K562 (cell line): ENCODE results near the gene LUZP4. TPM values are rescaled to one million over a fixed set of nuclear protein-coding genes. Genes with fewer than 3 reads are reported as not detected.

Experiments used
- ATAC-seq: fragments of 200-7000 bp; cut with Tn5 transposase; 3 replicates; pipeline ENCODE4 v1.9.1; 2020; ENCODE audit warnings: moderate library complexity
- BruUV-seq: library from RNA; stranded (reverse); fragments of 400-500 nt; replicated peaks from 2 replicates; lab custom pipeline; 2021; lab: Mats Ljungman, UMichigan
- CTCF ChIA-PET: fragments of 300-600 bp; formaldehyde crosslinking; extraction: SDS; loops from one replicate; lab custom pipeline; 2021; ENCODE audit warnings: low intra/inter-chr PET ratio; lab: Yijun Ruan, JAX
- POLR2A ChIA-PET: fragments of 300-600, 350-650 bp; sonication (Branson Sonifier 250); formaldehyde crosslinking; extraction: SDS; loops from one replicate; lab custom pipeline; 2021; ENCODE audit warnings: antibody characterized with exemption, inconsistent platforms; lab: Yijun Ruan, JAX
- DNase-seq, 4 experiments: peaks; one replicate each; pipeline versions ENCODE4 v3.0.0 to v3.0.0-alpha.2; 2011 to 2018; ENCODE audit warnings: low spot score in 3 of 4, mixed read lengths in 3 of 4; ENCODE audit errors: extremely low read depth in 1 of 4
- FAIRE-seq: peaks from 2 replicates; lab custom pipeline; 2011; peaks lifted over from hg19 to GRCh38; lab: Jason Lieb, UNC
- H2AFZ ChIP-seq: 2 replicates; pipeline ENCODE4 v1.6.0; 2011; ENCODE audit warnings: low read depth, low read length, control low read depth, inconsistent platforms
- H3K27ac ChIP-seq: fragments of 200-600 bp; 3 replicates; pipeline ENCODE4 v1.8.0; 2011; ENCODE audit warnings: low read depth, mild to moderate bottlenecking, control low read depth, inconsistent platforms, low read length, moderate library complexity, mixed read lengths; ENCODE audit errors: extremely low read depth
- H3K27me3 ChIP-seq, 2 experiments: fragments of 300-600 bp in 1 of 2; 2 replicates in 1 of 2; 3 replicates in 1 of 2; pipeline versions ENCODE4 v1.6.0 to v1.8.0; 2011; ENCODE audit warnings: inconsistent platforms in 2 of 2, low read length in 2 of 2, mild to moderate bottlenecking in 1 of 2, mixed read lengths in 1 of 2, moderate library complexity in 1 of 2; ENCODE audit not compliant: control insufficient read depth in 2 of 2, insufficient read depth in 2 of 2
- H3K36me3 ChIP-seq: fragments of 300-600 bp; 3 replicates; pipeline ENCODE4 v1.8.0; 2011; ENCODE audit warnings: mild to moderate bottlenecking, low read length, inconsistent platforms; ENCODE audit not compliant: control insufficient read depth, insufficient read depth
- H3K4me1 ChIP-seq, 2 experiments: fragments of 200-600 bp in 1 of 2; replicated peaks in 1 of 2; 2 replicates in 1 of 2; 3 replicates in 1 of 2; pipeline versions ENCODE4 v1.5.1 to v1.8.0; 2011; ENCODE audit warnings: inconsistent platforms in 2 of 2, low read length in 2 of 2, mild to moderate bottlenecking in 1 of 2, mixed read lengths in 1 of 2, moderate library complexity in 1 of 2; ENCODE audit not compliant: control insufficient read depth in 2 of 2, insufficient read depth in 2 of 2
- H3K4me2 ChIP-seq: 2 replicates; pipeline ENCODE4 v1.6.1; 2011; ENCODE audit warnings: low read length, control low read depth, inconsistent platforms, mixed read lengths; ENCODE audit not compliant: insufficient read depth
- H3K4me3 ChIP-seq: fragments of 200-600 bp; sonication (generic), shearing (Covaris generic); 2 replicates; pipeline ENCODE4 v1.5.1; 2016; ENCODE audit warnings: control low read depth, inconsistent platforms
- H3K79me2 ChIP-seq: fragments of 200-600 bp; 3 replicates; pipeline ENCODE4 v1.8.0; 2011; ENCODE audit warnings: low read length, inconsistent platforms; ENCODE audit not compliant: control insufficient read depth, insufficient read depth
- H3K9ac ChIP-seq, 2 experiments: 2 replicates each; pipeline versions ENCODE4 v1.6.0 to v1.6.1; 2011; ENCODE audit warnings: low read depth in 2 of 2, low read length in 2 of 2, control low read depth in 1 of 2, inconsistent platforms in 1 of 2, mild to moderate bottlenecking in 1 of 2, mixed read lengths in 1 of 2; ENCODE audit not compliant: insufficient read depth in 1 of 2
- H3K9me1 ChIP-seq: one replicate; pipeline ENCODE4 v1.6.0; 2011; ENCODE audit warnings: inconsistent platforms, mild to moderate bottlenecking, low read length, moderate library complexity; ENCODE audit not compliant: control insufficient read depth, insufficient read depth
- H3K9me3 ChIP-seq: replicated peaks from 2 replicates; pipeline ENCODE4 v1.5.1; 2011; ENCODE audit warnings: low read depth, low read length, inconsistent platforms; ENCODE audit not compliant: control insufficient read depth, insufficient read depth
- H4K20me1 ChIP-seq: replicated peaks from 2 replicates; pipeline ENCODE4 v1.6.1; 2011; ENCODE audit warnings: low read length, inconsistent platforms, mixed read lengths; ENCODE audit not compliant: control insufficient read depth, insufficient read depth
- CHD2 ChIP-seq: IDR thresholded peaks from 2 replicates; pipeline ENCODE4 v1.6.1; 2011; ENCODE audit warnings: low read depth, low read length
- E2F1 ChIP-seq: sonication (generic); formaldehyde crosslinking; IDR thresholded peaks from 2 replicates; pipeline ENCODE4 v1.8.1; 2023; ENCODE audit warnings: mild to moderate bottlenecking, missing genetic modification reagents, moderate library complexity
- E4F1 ChIP-seq: fragments of 250-450 bp; sonication (Bioruptor Pico); IDR thresholded peaks from 2 replicates; pipeline ENCODE4 v1.5.0; 2021; ENCODE audit warnings: mild to moderate bottlenecking, borderline replicate concordance
- HCFC1 ChIP-seq: IDR thresholded peaks from 2 replicates; pipeline ENCODE4 v1.6.1; 2012; ENCODE audit warnings: low read depth, low read length, improper control_type of control experiment
- HSF4 ChIP-seq: fragments of 250-450 bp; sonication (Bioruptor Pico); IDR thresholded peaks from 2 replicates; pipeline ENCODE4 v2.1.2; 2022; ENCODE audit warnings: mild to moderate bottlenecking, moderate library complexity, borderline replicate concordance
- KLF1 ChIP-seq: fragments of 450-650 bp; IDR thresholded peaks from 2 replicates; pipeline ENCODE4 v1.6.1; 2016; ENCODE audit warnings: missing genetic modification characterization, missing compliant biosample characterization
- MNT ChIP-seq, 2 experiments: fragments of 450-650 bp; conservative IDR thresholded peaks; 2 replicates each; pipeline ENCODE4 v1.6.1; 2017; ENCODE audit warnings: mild to moderate bottlenecking in 2 of 2, moderate library complexity in 2 of 2
- PHB ChIP-seq: fragments of 250-450 bp; sonication (Bioruptor Pico); IDR thresholded peaks from 2 replicates; pipeline ENCODE4 v1.5.0; 2021
- POLR2A ChIP-seq: fragments of 450-650 bp; conservative IDR thresholded peaks from 2 replicates; pipeline ENCODE4 v1.6.1; 2016
- ZNF197 ChIP-seq: fragments of 200-800 bp; sonication (Bioruptor generic); IDR thresholded peaks from 2 replicates; pipeline ENCODE4 v1.6.1; 2016; ENCODE audit warnings: low read depth, missing genetic modification characterization, missing compliant biosample characterization
- ZNF408 ChIP-seq: fragments of 250-450 bp; sonication (Bioruptor Pico); IDR thresholded peaks from 2 replicates; pipeline ENCODE4 v1.4.0; 2020; ENCODE audit warnings: low read depth, mild to moderate bottlenecking, moderate library complexity
- ZNF717 ChIP-seq: fragments of 250-450 bp; sonication (Bioruptor Pico); IDR thresholded peaks from 2 replicates; pipeline ENCODE4 v1.5.0; 2021
- WGBS: fragments of 100-300 bp; shearing (Covaris generic); methylation state at CpG from one replicate; pipeline ENCODE4 v1.1.6; 2016; ENCODE audit warnings: low coverage, mixed read lengths; ENCODE audit not compliant: insufficient coverage; ENCODE audit errors: missing lambda C conversion rate; 5-methylcytosine and 5-hydroxymethylcytosine counted together
- in situ Hi-C: fragments of 300-500 bp; cut with MboI; formaldehyde crosslinking; loops from 4 replicates; pipeline ENCODE4 v1.15.0; 2018; ENCODE audit warnings: inconsistent platforms, mixed read lengths
- intact Hi-C: fragments of 100-400 bp; cut with micrococcal nuclease; formaldehyde crosslinking; loops from 2 replicates; pipeline ENCODE4 v1.14.2; 2022
- polyA plus RNA-seq, 8 experiments: library from polyadenylated mRNA; depleted of rRNA in 4 of 8; stranded (reverse) in 5 of 8; unstranded in 3 of 8; fragments of >200 nt; fragmentation: Nextera tagmentation in 2 of 8; fragmentation: Illumina TruSeq in 1 of 8; extraction: Ambion mirVana in 2 of 8; extraction: Trizol in 1 of 8; gene quantifications; 2 replicates each; pipeline versions ENCODE4 v1.2.1 to v1.2.3, GENCODE V29; 2011 to 2014; ENCODE audit warnings: inconsistent platforms in 1 of 8, missing spikeins in 1 of 8
- total RNA-seq, 7 experiments: library from RNA; depleted of rRNA in 6 of 7; stranded (reverse); fragments of >200 nt in 6 of 7; fragmentation: Illumina TruSeq in 2 of 7; extraction: Trizol in 2 of 7; gene quantifications; 2 replicates each; pipeline versions ENCODE4 v1.2.1 to v1.2.3, GENCODE V29; 2011 to 2021; ENCODE audit warnings: low replicate concordance in 1 of 7

Gene LUZP4
- total and polyA plus RNA-seq, 9 of the 15 experiments (the other 6 are each of a cell fraction or from before 2014, with no cell fraction given), result 0.16 to 1.1 (median 0.36) TPM

GRCh38 chrX:115337491-115338144 is 48.1 kb downstream of the LUZP4 start:
- BruUV-seq, result no TSS peak
- DNase-seq, result no peak
- Histone ChIP-seq H3K27me3 (no peaks in the 10 kb centered on the region; a peak in 1 of 5 replicates), H3K9me1 (no peaks in the 10 kb centered on the region), H3K4me1 (no peaks in the 10 kb centered on the region), H3K27ac (no peak overlapping the region), H3K4me3 (no peak overlapping the region), H3K36me3 (no peaks in the 10 kb centered on the region), H3K9me3 (no peaks in the 10 kb centered on the region), H3K79me2 (no peaks in the 10 kb centered on the region), H2AFZ (no peak overlapping the region), H4K20me1 (no peaks in the 10 kb centered on the region), H3K9ac (no peak overlapping the region), H3K4me2 (no peak overlapping the region)
- ATAC-seq, result no peak
- TF ChIP-seq CHD2, result no peak
- TF ChIP-seq MNT (conservative IDR thresholded peaks at IDR 0.05), result no peak
- TF ChIP-seq KLF1 (tag), result no peak
- TF ChIP-seq ZNF197 (CRISPR knock-in tag), result no peak
- TF ChIP-seq POLR2A, result no peak
- no peak for TF ChIP-seq E2F1 (CRISPR knock-in tag)
- no peak for TF ChIP-seq ZNF717 (CRISPR knock-in tag)
- no peak for TF ChIP-seq HCFC1
- TF ChIP-seq ZNF408 (CRISPR knock-in tag), result no peak
- no peak for TF ChIP-seq PHB
- no peak for TF ChIP-seq E4F1 (CRISPR knock-in tag)
- no peak for TF ChIP-seq HSF4 (CRISPR knock-in tag)
- POLR2A ChIA-PET, result no interaction called here
- no peak for FAIRE-seq
- WGBS, result 0% methylated on average over 5 of the region's 5 CpGs
- CTCF ChIA-PET, result no interaction called here
- in situ Hi-C loops, result no loop called here
- intact Hi-C loops, result no loop called here
